T-helper 2 cell treated with Interferon-gamma antibody and Interleukin-4, amounts not matched to agents 100 ng/mL and 5 ng/mL, for 36 hours (primary cell): ENCODE results near the gene KIAA0319L. TPM values are rescaled to one million over a fixed set of nuclear protein-coding genes. Genes with fewer than 3 reads are reported as not detected.
"Not testable (repeated sequence)": the region's sequence is repeated elsewhere in the genome, so short reads cannot be mapped to it uniquely, and the experiment has no call there.

Experiments used
- intact Hi-C: fragments of 100-400 bp; cut with micrococcal nuclease; formaldehyde crosslinking; loops from one replicate; pipeline ENCODE4 v1.15.1; 2023
- total RNA-seq: library from RNA; stranded (reverse); gene quantifications from 2 replicates; pipeline ENCODE4 v1.2.3, GENCODE V29; 2022

KIAA0319L gene
- 44.9 and 50.1 TPM in 2 replicates for total RNA-seq

DNA sequence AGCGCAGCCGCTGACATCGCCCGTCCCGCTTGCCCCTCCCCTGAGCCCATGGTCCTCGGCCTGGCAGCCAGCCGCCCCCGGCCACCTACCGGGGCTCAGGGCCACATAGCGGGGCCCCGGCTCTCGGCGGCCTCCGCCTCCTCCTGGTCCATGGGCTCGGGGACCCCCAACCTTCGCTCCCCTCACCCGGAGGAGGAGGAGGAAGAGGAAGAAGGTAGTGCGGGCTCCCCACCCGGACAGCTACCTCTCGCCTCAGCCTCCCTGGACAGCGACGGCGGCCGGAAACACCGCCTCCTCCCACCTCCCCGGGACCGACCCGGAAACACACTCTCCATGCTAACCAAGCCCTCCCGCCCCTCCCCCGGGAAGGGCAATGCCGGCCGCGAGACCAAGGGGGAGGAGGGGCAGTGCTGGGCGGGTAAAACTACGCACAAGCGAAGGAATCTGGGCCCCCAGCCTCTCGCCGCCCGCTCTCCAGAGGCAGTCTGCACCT, at the start of gene KIAA0319L:
TSS of gene KIAA0319L (minus strand) at position 286 of the 493 bp plus-strand sequence. CDS start 2,912 bp downstream, outside the sequence.
- intact Hi-C loops: loop anchor here (1.0 to 2.0 kb wide), 3 partner anchors 18 to 364 kb away; partner anchors contain the start of gene SFPQ

DNA sequence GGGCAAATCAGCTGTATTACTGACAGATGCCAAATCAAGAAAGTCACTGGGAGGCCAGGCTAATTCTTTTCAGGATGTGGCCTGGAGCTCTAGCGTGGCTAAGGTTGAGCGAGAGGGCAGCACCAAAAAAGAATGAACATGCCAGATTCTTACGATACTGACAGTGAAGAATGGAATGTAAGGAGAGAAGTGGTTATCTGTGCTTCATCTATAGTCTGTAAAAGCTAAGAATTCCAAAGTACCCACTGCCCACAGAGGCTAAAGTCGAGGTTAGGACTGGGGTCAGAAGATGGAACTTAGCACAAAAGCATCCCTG, 48.6 kb upstream of the KIAA0319L start:
- intact Hi-C loops: no loop called here

- intact Hi-C loops: no loop called here
Measured at GRCh38 chr1:35605071-35605866, 48.1 kb upstream of the KIAA0319L start.

GRCh38 chr1:35603941-35604340, 46.7 kb upstream of the KIAA0319L start:
- intact Hi-C loops: no loop called here

DNA sequence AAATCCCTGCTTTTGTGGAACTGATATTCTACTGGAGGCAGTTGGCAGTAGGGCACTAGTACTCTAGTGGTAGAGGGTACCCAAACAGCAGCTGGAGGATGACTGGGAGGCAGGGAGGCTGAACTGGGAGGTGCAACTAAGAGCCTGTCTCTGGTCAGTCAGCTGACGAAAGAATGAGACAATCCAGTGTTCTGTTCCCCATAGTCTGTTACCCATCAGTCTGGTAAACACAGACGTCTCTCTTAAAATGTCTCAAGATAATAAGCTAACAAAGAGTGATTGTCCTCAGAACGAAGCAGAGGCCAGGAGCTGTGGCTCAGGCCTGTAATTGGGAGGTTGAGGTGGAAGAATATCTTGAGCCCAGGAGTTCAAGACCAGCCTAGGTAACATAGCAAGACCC, 46.3 kb upstream of the KIAA0319L start:
- intact Hi-C loops: no loop called here

DNA sequence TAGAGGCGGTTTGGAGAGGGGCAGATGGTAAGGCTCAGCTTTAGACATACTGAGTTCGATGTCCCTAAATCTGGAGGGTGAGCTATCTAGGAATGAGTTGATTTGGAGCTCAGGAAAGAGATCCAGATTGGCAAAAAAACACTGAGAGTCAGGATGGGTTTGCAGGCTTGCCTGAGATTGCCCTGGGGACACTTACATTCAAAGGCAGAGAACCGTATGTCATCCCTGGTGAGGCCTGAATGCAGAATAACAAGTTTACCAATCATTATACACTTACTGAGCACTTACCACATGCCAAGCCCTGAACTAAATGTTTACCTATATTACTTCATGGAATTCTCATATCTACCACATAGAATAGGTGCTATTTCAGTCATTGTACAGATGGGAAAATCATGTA, 43.4 kb upstream of the KIAA0319L start:
- intact Hi-C loops: no loop called here

DNA sequence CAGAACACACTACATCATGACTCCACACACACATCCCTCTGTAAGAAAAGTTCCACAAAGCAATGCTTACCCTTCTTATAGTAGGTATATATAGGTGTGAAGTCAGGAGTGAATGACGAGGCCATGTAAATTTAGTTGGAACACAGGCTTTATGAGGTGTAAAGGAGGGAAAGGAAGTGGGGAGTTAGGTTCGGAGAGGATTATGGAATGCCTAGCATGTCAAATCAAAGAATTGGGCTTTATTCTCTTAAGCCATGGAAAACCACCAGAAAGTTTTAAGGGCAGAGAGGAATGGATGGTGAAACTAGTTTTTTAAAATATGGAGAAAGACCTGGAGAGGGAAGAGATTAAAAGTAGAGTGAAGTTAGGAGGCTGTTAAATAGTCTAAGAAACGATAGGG, 42.2 kb upstream of the KIAA0319L start:
- intact Hi-C loops: no loop called here

GRCh38 chr1:35598895-35599294, 41.7 kb upstream of the KIAA0319L start:
- intact Hi-C loops: no loop called here

DNA sequence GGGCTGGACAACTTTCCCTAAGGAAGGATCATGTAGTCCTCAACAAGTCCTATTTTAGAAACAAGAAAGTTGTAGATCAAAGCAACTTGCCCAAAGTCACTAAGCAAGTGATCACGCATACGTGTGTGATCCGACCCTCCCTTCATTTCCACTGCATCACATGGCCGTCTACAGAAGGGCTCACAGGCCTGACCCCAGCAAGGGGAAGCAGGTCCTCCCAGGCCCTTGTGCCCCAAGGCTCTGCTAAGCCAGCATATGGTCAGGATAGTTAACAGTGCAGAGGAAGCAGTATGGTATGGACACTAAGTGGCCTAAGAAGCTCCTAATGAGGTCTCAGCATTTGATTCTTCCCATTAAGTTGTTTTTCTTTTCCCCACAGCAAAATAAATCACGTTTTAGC, 40.7 kb upstream of the KIAA0319L start:
- intact Hi-C loops: no loop called here

DNA sequence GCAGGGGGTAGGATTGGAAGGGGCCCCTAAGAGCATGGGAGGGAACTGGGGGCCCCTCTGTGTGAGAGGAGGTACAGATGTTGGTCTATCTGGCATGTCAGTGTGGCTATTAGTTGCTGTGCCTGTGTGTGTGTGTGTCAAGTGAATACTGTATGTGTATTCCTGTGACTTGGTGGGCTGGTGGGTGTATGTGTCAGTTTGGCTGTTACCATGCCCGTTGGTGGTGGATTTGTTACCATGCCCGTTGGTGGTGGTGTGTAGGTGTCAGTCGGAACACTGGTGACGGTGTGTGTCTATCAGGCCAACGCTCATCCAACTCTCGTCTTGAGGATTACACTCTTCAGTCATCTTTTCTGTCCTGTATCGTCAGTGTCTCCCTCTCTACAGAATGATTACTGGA, 38.5 kb upstream of the KIAA0319L start:
- intact Hi-C loops: no loop called here

DNA sequence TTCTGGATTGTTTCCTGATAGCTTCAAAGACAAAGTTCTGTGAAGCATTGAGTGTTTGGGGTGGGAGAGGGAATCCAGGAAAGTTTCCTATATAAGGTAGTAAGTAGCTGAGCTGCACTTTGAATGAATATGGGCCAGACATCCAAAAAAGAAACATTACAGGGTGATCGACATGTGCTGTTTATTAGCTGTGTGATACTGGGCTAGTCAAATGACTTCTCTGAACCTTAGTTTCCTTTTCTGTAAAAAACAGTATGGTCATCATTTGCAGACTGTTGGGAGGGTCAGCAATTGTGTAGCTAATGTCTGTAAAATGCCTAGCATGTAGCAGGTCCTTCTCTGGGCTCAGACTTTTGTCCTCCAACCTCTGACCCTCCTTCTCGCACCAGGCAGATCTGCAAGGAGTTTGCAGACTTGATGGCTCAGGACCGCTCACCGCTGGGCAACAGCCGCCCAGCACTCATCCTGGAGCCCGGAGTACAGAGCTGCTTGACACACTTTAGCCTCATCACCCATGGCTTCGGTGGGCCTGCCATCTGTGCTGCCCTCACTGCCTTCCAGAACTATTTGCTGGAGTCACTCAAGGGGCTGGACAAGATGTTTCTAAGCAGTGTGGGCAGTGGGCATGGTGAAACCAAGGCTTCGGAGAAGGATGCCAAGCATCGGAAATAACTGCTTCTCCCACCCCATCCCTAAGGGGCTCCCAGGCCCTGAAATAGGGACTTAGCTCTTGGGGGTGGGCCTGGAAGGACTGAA, 37.0 kb upstream of the KIAA0319L start:
- intact Hi-C loops: no loop called here

DNA sequence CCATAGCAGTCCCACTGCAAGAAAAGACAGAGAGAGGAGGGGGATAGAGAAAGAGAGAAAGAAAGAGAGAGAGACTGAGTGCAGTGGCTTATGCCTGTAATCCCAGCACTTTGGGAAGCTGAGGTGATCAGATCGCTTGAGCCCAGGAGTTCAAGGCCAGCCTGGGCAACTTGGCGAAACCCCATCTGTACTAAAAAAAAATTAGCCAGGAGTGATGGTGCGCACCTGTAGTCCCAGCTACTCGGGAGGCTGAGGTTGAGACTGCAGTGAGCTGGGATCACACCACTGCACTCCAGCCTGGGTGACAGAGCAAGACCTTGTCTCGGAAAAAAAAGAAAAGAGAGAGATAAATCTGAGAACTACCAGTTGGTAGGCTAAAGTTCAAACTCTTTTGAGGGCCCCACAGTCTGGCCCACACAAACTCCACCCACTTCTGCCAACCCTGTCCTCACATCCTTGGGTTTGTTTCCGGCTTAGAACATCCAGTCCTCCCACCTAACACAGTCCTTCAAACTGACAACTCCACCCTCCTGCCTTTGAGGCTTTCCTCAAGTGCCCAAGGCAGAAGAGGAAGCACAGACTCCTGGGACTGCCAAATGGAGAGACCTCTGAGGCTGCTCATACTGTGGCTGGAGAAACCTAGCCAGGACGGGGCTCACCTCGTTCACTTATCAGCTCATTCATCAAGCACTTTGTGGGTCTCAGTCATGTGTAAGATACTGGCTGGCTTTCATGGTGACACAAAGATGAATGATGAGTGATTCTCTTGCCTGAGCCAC, 36.0 kb upstream of the KIAA0319L start:
- intact Hi-C loops: no loop called here

DNA sequence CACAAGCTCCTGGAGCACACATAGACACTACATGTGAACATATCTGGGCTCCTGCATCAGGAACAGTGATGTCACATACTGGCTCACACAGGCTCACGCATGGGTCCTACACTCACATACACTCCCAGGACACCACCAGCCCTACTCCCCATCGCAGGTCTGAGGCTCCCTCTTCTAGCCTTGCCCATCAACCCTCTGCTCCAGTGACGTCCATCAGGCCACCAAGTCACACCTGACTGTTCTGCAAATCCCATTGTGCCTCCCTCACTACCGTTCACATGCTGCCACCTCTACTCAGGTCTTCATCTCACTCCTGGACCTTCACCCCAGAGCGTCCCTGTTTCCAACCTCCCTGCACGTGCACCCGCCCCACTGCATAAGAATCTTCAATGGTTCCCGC, 34.0 kb upstream of the KIAA0319L start:
- intact Hi-C loops: no loop called here

GRCh38 chr1:35590476-35591040, 33.4 kb upstream of the KIAA0319L start:
- intact Hi-C loops: no loop called here

DNA sequence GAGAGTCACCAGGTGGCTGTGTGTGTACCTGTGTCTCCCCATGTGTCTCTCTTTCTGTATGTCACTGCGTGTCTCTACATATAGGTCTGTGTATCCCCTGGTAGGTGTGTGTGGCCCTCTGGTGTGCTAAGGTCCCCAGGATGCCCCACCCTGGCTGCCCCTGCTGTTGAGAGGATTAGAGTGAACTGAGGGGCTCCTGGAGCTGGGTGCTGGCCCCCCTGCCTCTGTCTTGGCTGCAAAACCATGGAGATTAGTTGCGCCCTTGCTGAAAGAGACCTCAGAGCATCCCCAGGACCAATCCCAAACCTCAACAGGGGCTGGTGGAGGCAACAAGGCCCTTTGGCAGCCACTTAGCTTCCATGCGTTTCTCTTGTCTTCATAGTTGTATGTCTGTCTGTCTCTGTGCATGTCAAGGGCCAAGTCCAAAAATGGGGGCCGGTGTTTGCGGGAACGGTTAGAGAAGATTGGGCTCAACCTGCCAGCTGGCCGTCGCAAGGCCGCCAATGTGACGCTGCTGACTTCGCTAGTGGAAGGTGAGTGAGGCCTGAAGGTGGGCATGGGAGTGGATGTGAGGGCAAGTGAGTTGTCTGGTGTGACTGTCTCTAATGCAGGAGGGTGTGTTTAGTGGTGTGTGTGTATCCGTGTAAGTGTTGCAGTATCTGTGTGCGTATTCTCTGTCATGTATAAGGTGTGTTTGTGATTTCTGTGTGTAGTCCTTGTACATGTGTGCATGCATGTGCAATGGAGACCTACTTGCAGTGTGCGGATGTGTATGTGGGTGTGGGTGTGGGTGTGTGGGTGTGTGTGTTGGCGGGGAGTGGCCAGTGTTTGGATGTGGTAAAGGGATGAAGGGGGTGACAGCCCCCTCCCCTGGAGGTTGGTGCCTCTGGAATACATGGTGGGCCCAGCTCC, 32.6 kb upstream of the KIAA0319L start:
- intact Hi-C loops: no loop called here

GRCh38 chr1:35588197-35588910, 31.2 kb upstream of the KIAA0319L start:
- intact Hi-C loops: no loop called here

- intact Hi-C loops: no loop called here
Measured at GRCh38 chr1:35587736-35588135, 30.5 kb upstream of the KIAA0319L start.

DNA sequence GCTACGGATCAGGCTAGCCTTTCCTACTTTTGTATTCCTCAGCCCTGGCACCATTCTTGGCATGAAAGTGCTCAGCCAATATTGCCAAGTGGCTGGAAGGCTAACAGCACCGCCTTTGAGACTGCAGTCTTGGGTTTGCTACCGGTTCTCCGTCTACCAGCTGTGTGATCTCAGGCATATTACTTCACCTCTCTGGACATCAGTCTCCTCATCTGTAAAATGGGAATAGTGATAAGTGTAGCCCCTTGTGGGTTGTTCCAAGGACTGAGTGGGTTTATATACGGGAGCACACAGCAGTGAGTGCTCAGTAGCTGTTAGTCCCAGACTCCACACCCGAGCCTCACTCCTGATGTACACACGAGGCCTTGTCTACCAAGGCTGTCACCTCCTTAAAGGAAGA, 29.6 kb upstream of the KIAA0319L start:
- intact Hi-C loops: no loop called here

DNA sequence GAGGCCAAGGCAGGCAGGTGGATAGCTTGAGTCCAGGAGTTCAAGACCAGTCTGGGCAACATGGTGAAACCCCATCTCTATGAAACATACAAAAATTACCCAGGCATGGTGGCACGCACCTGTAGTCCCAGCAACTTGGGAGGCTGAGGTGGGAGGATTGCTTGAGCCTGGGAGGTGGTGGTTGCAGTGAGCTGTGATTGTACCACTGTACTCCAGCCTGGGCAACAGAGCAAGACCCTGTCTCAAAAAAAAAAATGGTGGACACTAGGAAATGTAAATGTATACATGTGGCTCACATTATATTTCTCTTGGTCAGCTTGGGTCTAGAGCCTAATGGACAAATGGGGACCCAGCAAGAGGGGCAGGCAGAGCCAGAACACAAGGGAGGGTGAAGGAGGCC, 28.6 kb upstream of the KIAA0319L start:
- intact Hi-C loops: not testable (repeated sequence)

DNA sequence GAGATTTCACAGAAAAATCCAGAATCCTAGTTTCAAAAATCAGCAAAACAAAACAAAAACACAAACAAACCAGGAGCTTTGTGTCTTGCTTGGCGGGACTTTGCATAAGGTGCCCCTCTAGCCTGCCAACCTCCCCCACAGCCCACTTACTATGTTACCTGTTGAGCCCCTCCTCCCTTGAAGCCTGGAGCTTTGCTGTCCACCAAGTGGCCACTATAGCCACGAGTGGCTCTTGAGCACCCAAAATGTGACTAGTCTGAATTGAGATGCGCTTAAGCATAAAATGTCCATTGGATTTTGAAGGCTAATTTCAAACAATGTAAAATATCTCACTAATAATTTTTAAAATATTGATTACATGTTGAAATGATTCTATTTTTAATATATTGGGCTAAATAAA, 28.1 kb upstream of the KIAA0319L start:
- intact Hi-C loops: no loop called here
